HEK293 (cell line): ENCODE results near the gene OR1G1.

Source experiments
- CTCF ChIP-seq: fragments of 450-650 bp; formaldehyde crosslinking; IDR thresholded peaks from 2 replicates; pipeline ENCODE4 v1.5.1; 2016; ENCODE audit warnings: missing biosample characterization, missing genetic modification characterization
- TCF7L2 ChIP-seq: IDR thresholded peaks from 2 replicates; pipeline ENCODE4 v1.6.1; 2011; ENCODE audit warnings: low read depth, mild to moderate bottlenecking, inconsistent platforms, low read length, moderate library complexity, borderline replicate concordance
- ZIC2 ChIP-seq: fragments of 450-650 bp; formaldehyde crosslinking; IDR thresholded peaks from 2 replicates; pipeline ENCODE4 v1.5.1; 2016; ENCODE audit warnings: missing biosample characterization, missing genetic modification characterization
- ZNF10 ChIP-seq: fragments of 450-650 bp; formaldehyde crosslinking; IDR thresholded peaks from 2 replicates; pipeline ENCODE4 v1.5.1; 2017; ENCODE audit warnings: missing biosample characterization, missing genetic modification characterization
- ZNF423 ChIP-seq: fragments of 450-650 bp; formaldehyde crosslinking; IDR thresholded peaks from 2 replicates; pipeline ENCODE4 v1.5.1; 2016; ENCODE audit warnings: missing biosample characterization, missing genetic modification characterization
- ZNF747 ChIP-seq: fragments of 450-650 bp; formaldehyde crosslinking; IDR thresholded peaks from 2 replicates; pipeline ENCODE4 v1.5.1; 2016; ENCODE audit warnings: missing biosample characterization, missing genetic modification characterization

- TF ChIP-seq ZIC2 (tag by site-specific recombination) = no peak
- TF ChIP-seq ZNF423 (tag by site-specific recombination) = no peak
- TF ChIP-seq CTCF (tag by site-specific recombination) = no peak
- no peak for TF ChIP-seq ZNF10
- TF ChIP-seq TCF7L2 = no peak
- TF ChIP-seq ZNF747 = no peak
These were observed 23.0 kb downstream of the OR1G1 start, which contains the start of gene OR1D2 for GRCh38 chr17:3104322-3104721.
